ENCODE data around the gene NPTX2. TPM values are rescaled to one million over a fixed set of nuclear protein-coding genes. Genes with fewer than 3 reads are reported as not detected.

The NPTX2 gene
- total RNA-seq, 1 experiment from 2014 or later: 10.9 TPM

GRCh38 chr7:98653601-98654310, 36.7 kb downstream of the NPTX2 start:
- H3K9me3 Mint-ChIP-seq: peaks cover 5% of the 10 kb centered on the region; the same call in 1 of the 2 replicates
- ATAC-seq: no peak
- H3K27me3 Mint-ChIP-seq (ENCODE audit: low read depth): no peaks in the 10 kb centered on the region
- POLR2A ChIA-PET: no interaction called here
- no peaks in the 10 kb centered on the region for H3K36me3 Mint-ChIP-seq
- CTCF ChIA-PET: interaction anchor here (0.5 to 1.5 kb wide), 2 partner anchors 178 to 270 kb away, joined by 3 read pairs; no protein-coding TSS in a partner anchor
- TF ChIP-seq ZNF263 (CRISPR knock-in tag; IDR thresholded peaks at IDR 0.05; ENCODE audit: low read depth): no peak
- TF ChIP-seq ZNF317 (CRISPR knock-in tag; IDR thresholded peaks at IDR 0.05; ENCODE audit: borderline replicate concordance, low read depth): no peak
- H3K4me1 Mint-ChIP-seq: no peaks in the 10 kb centered on the region
- no peak for DNase-seq (ENCODE audit: low spot score)
- H3K4me3 Mint-ChIP-seq: no peak overlapping the region
- H3K27ac Mint-ChIP-seq: no peak overlapping the region

GRCh38 chr7:98654524-98655272, 37.6 kb downstream of the NPTX2 start:
- Mint-ChIP-seq H3K4me1 (no peaks in the 10 kb centered on the region), H3K27ac (no peak overlapping the region), H3K36me3 (no peaks in the 10 kb centered on the region), H3K9me3 (peaks cover under 1% of the 10 kb centered on the region; the same call in 1 of the 2 replicates), H3K4me3 (no peak overlapping the region), H3K27me3 (ENCODE audit: low read depth) (no peaks in the 10 kb centered on the region)
- TF ChIP-seq ZNF396 (CRISPR knock-in tag; IDR thresholded peaks at IDR 0.05; ENCODE audit: borderline replicate concordance) (no peak), ZNF416 (CRISPR knock-in tag; IDR thresholded peaks at IDR 0.05) (no peak), ZNF671 (CRISPR knock-in tag; IDR thresholded peaks at IDR 0.05) (no peak), ATF3 (CRISPR knock-in tag; conservative IDR thresholded peaks at IDR 0.05) (no peak), EMX1 (CRISPR knock-in tag; IDR thresholded peaks at IDR 0.05) (no peak), ARID4B (CRISPR knock-in tag; IDR thresholded peaks at IDR 0.05; ENCODE audit: borderline replicate concordance) (no peak), SOX15 (CRISPR knock-in tag; IDR thresholded peaks at IDR 0.05) (no peak), GABPB1 (CRISPR knock-in tag; IDR thresholded peaks at IDR 0.05) (no peak), GRHL2 (CRISPR knock-in tag; IDR thresholded peaks at IDR 0.05; ENCODE audit: insufficient replicate concordance, severe bottlenecking) (no peak), NR1H2 (CRISPR knock-in tag; IDR thresholded peaks at IDR 0.05) (no peak), ZNF281 (CRISPR knock-in tag; IDR thresholded peaks at IDR 0.05) (no peak), ZNF138 (CRISPR knock-in tag; conservative IDR thresholded peaks at IDR 0.05) (no peak), ZNF232 (CRISPR knock-in tag; IDR thresholded peaks at IDR 0.05) (no peak), ZNF532 (CRISPR knock-in tag; IDR thresholded peaks at IDR 0.05; ENCODE audit: borderline replicate concordance) (no peak), OVOL2 (CRISPR knock-in tag; IDR thresholded peaks at IDR 0.05; ENCODE audit: borderline replicate concordance) (no peak), ATF6 (CRISPR knock-in tag; IDR thresholded peaks at IDR 0.05) (no peak), NR2C2 (CRISPR knock-in tag; IDR thresholded peaks at IDR 0.05) (no peak), ELF4 (CRISPR knock-in tag; IDR thresholded peaks at IDR 0.05; ENCODE audit: low read depth) (no peak)
- POLR2A ChIA-PET: no interaction called here
- DNase-seq (ENCODE audit: low spot score): no peak
- no peak for ATAC-seq
- CTCF ChIA-PET: no interaction called here

All from WTC11 (cell line).